ENCODE measurements around the gene RNF125. TPM values are rescaled to one million over a fixed set of nuclear protein-coding genes. Genes with fewer than 3 reads are reported as not detected.

Gene RNF125
- total and polyA plus RNA-seq, 2 donors (not counting 1 experiment from before 2014, with no cell fraction given) = 5.6 to 7.7 TPM

GRCh38 chr18:32049393-32050171 lies 31.0 kb downstream of the RNF125 start:
- H3K36me3 ChIP-seq (replicated peaks in 1 of 2; ENCODE audit: control extremely low read depth in 1 of 2, control insufficient read depth in 1 of 2, extremely low read depth in 1 of 2, insufficient read depth in 2 of 2, low read length in 1 of 2) = peaks cover 1 to 2% of the 10 kb centered on the region in 2 experiments
- peak overlapping the region; percentile 59 for H3K4me2 ChIP-seq (replicated peaks; ENCODE audit: low read depth, low read length, poor library complexity, severe bottlenecking)
- peak overlapping the region; percentile 77 to 81 for H3K27ac ChIP-seq (ENCODE audit: low read length in 2 of 2)
- H3K79me2 ChIP-seq (ENCODE audit: control insufficient read depth, insufficient read depth, low read length) = peaks cover 15% of the 10 kb centered on the region
- H4K20me1 ChIP-seq (ENCODE audit: control insufficient read depth, insufficient read depth, low read length, poor library complexity, severe bottlenecking) = no peaks in the 10 kb centered on the region
- TF ChIP-seq EZH2 (IDR thresholded peaks at IDR 0.05; ENCODE audit: borderline replicate concordance, insufficient read depth, low read depth, low read length, poor library complexity, severe bottlenecking) (no peak), CTCF (IDR thresholded peaks at IDR 0.05) (no peak)
- intact Hi-C loops (cut with micrococcal nuclease) = loop anchor here (5.0 kb wide), 1 partner anchor 43 kb away; the partner anchor contains the start of gene RNF138
- H2AFZ ChIP-seq (ENCODE audit: insufficient read depth, low read depth, low read length, poor library complexity, severe bottlenecking) = peak overlapping the region; percentile 10
- Mint-ChIP-seq H3K4me1 (peaks cover 25% of the 10 kb centered on the region), H3K4me3 (peak overlapping the region; percentile 23), H3K27me3 (no peaks in the 10 kb centered on the region), H3K27ac (peak overlapping the region; percentile 71), H3K9me3 (ENCODE audit: insufficient read depth) (no peaks in the 10 kb centered on the region)
- peak; percentile 71 for DNase-seq
- peaks cover 19% of the 10 kb centered on the region in 2 donors for H3K4me1 ChIP-seq (ENCODE audit: control insufficient read depth in 2 of 2, insufficient read depth in 2 of 2, low read length in 2 of 2)
- peak overlapping the region; percentile 19 for H3K9ac ChIP-seq (ENCODE audit: low read length)
- ChIA-PET CTCF (interaction anchor here (1.3 kb wide), 1 partner anchor 35 kb away, joined by 3 read pairs; no protein-coding TSS in a partner anchor), POLR2A (interaction anchor here (0.5 to 1.4 kb wide), 2 partner anchors 31 to 366 kb away, joined by 3 read pairs; partner anchors contain the start of gene RNF125)
- no peak overlapping the region for H3K4me3 ChIP-seq (ENCODE audit: control extremely low read depth in 1 of 5, extremely low read depth in 1 of 5, insufficient read depth in 1 of 5, low read depth in 2 of 5, low read length in 4 of 5)
- H3K27me3 ChIP-seq (replicated peaks in 1 of 4; ENCODE audit: control extremely low read depth in 1 of 4, control insufficient read depth in 3 of 4, insufficient read depth in 4 of 4, low read length in 3 of 4) = no peaks in the 10 kb centered on the region
- WGBS (ENCODE audit: insufficient coverage) = 29% methylated on average over 1 of the region's 3 CpGs
- no peaks in the 10 kb centered on the region for H3K9me3 ChIP-seq (ENCODE audit: control extremely low read depth in 1 of 3, control insufficient read depth in 2 of 3, insufficient read depth in 1 of 3, low read length in 2 of 3)
- ATAC-seq (ENCODE audit: low read depth) = peak; percentile 70

All from B cell (primary cell).